NCI-H146 treated with DMSO at 0.1 percent for 48 hours (cell line): ENCODE measurements around the gene EXD1.
A peak's percentile ranks its signal among the peaks of the same experiment; 100 is the strongest.
"Not testable (repeated sequence)": the region's sequence is repeated elsewhere in the genome, so short reads cannot be mapped to it uniquely, and the experiment has no call there.

Source experiments
- DNase-seq: peaks from one replicate; lab custom pipeline; 2025; ENCODE audit not compliant: unreplicated experiment; lab: John Stamatoyannopoulos, UW

EXD1 gene

GRCh38 chr15:41230650-41231421 is at the start of gene EXD1, which contains the start of gene CHP1:
EXD1 (minus strand) TSS chr15:41230757; CDS start chr15:41226575, 4,182 bp downstream.
CHP1 (plus strand) TSS chr15:41231268; CDS start chr15:41231383, 115 bp downstream.
- peak; percentile 68 for DNase-seq

DNA sequence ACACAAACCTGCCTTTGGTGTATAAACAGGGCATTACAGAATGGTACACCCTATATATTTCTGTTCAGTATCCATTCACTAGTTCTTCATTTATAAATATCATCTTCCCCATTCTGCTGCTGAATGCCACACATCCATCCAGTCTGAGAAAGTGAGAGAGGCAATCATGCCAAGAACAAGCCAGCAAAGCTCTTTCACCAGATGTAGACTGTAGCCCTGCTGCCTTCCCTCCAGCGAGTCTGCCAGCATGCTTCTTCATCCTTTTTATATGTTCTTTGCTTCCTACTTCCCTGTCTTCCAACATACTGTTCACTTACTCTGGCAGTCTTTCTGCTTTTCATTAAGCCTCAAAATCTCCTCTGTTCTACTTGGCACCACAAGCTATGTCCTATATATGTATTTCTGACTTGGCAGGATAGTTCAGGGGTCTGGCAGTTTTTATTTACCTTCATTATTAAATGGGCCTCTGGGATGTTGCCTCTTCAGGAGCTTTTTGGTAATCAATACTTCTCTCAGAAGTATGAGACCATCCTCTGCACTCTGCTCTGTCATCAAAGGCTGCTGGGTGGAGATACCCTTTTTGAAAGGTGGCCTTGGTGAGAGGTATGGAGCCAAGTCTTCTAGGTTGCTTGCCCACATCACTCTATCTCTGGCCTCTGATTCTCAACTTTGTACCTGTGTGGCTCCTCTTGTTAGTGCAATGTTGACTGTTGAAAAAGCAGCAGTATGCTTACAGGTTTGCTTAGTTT is 49.2 kb upstream of the EXD1 start:
- DNase-seq: no peak

- DNase-seq: no peak
Measured at GRCh38 chr15:41278319-41278718, 47.8 kb upstream of the EXD1 start.

DNA sequence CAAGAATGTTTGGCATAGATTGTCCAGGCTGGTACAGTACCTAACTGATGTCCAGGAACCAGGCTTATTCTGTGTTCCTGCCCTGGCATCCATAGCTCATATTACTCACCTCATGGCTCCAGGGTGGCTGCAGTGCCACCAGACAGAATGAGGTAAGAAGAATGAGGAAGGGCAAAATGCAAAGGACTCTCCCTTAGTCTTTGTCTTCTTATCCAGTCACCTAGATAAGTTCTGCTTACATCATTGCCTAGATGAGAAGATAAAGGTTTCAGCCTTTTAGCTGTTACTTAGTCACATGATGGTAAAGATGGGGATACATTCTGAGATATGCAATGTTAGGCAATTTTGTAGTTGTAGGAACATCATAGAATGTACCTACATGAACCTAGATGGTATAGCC is 46.3 kb upstream of the EXD1 start:
- no peak for DNase-seq

DNA sequence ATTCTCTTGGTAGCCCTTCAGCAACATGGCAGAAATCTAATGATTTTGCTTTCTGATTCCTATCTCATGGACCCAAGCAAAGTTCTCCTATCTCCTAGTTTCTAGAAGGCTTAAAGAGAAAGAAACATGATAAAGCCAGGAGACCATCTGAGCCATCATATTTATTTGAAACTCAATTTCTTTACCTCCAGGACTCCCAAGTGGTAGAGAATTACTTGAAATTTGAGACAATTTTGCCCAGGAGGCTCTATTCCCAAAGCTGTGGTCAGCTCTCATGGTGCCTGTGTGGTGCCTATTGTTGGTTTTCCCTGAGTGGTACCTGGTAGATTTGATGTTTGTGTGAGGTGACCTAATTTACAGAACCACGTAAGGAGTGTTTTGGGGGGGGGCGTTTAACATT is 39.3 kb upstream of the EXD1 start:
- no peak for DNase-seq

- DNase-seq: no peak
Measured at GRCh38 chr15:41263891-41264351, 33.4 kb upstream of the EXD1 start.

GRCh38 chr15:41262571-41262970 is 32.0 kb upstream of the EXD1 start:
- DNase-seq: no peak

GRCh38 chr15:41260924-41261323 is 30.4 kb upstream of the EXD1 start:
- not testable (repeated sequence) for DNase-seq

GRCh38 chr15:41259546-41260189 is 29.1 kb upstream of the EXD1 start:
- DNase-seq: no peak

DNA sequence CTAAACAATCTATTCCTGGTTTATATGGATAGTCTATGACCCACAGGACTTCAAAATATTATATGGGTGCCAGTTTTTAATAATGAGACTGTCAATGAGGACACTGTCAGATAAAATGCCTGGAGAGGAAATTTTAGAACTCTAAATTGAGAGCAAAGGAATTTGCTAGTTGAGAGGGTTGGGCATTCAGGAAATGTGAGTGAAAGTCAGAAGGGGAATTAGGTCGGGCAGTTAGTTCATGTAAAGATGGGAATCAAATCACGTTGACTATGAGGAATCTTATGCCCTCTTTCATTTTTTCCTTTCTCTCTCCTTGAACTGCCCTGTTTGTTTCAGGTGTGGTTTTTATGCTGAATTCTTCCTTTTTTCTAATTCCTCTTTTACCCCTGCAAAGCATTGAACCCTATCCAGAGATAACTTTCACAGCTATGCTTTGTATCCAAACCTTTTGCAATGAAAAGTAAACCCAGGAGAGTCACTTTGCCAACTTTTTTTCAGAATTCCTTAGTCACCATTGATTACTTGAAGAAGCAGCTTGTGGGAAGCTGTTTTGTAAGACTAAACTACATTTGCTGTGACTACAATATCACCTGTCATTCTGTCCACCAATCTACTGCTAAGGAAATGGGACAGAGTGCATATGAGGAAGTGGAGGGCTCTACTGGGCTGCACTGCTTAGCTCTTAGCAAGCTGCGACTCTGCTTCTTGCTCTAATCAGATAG is 28.4 kb upstream of the EXD1 start:
- no peak for DNase-seq

GRCh38 chr15:41256577-41257038 is 26.1 kb upstream of the EXD1 start:
- DNase-seq: no peak

GRCh38 chr15:41256103-41256502 is 25.5 kb upstream of the EXD1 start:
- DNase-seq: no peak

DNA sequence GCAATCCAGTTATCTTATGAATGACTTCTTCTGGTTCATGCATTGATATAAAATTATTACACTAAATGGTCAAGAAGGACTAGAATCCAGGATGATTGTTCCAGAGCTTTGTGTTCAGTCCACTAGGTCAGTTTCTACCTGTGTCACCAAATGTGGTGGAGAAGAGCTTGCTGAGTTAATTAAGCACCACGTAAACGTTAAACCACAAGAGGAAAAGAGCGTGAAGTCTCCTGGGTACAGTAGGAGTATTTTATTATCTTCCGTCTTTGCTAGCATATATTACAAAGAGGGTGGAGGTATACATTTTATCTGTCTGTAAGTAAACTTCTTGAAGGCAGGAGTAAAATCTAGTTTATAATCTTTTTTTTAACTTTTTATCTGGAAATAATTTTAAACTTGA is 24.0 kb upstream of the EXD1 start:
- no peak for DNase-seq

DNA sequence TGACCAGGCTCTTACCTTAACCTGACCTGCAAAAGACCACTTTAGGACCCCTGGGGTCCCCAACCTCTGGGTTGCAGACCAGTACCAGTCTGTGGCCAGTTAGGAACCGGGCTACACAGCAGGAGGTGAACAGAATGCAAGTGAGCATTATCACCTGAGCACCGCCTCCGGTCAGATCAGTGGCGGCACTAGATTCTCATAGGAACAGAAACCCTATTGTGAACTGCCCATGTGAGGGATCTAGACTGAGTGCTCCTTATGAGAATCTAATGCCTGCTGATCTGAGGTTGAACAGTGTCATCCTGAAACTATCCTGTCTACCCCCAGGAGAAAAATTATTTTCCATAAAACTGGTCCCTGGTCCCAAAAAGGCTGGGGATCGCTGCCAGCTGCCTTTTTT is 20.9 kb upstream of the EXD1 start:
- no peak for DNase-seq

- DNase-seq: not testable (repeated sequence)
Measured at GRCh38 chr15:41250745-41251144, 20.2 kb upstream of the EXD1 start.

GRCh38 chr15:41241221-41241964 is 10.8 kb upstream of the EXD1 start:
- DNase-seq: peak; percentile 38

DNA sequence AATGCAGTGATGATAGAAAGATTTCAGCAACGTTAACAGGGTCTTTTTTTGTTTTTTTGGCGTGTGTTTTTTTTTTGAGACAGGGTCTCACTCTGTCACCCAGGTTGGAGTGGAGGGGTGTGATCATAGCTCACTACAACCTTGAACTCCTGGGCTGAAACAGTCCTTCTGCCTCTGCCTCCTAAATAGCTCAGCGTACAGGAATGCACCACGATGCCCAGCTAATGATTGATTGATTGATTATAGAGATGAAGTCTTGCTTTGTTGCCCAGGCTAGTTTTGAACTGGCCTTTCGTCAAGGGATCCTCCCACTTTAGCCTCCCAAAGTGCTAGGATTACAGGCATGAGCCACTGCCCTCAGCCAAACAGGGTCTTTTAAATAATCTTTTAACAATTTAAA is 7.5 kb upstream of the EXD1 start:
- DNase-seq: no peak

GRCh38 chr15:41235929-41236328 is 5.4 kb upstream of the EXD1 start:
- DNase-seq: no peak

DNA sequence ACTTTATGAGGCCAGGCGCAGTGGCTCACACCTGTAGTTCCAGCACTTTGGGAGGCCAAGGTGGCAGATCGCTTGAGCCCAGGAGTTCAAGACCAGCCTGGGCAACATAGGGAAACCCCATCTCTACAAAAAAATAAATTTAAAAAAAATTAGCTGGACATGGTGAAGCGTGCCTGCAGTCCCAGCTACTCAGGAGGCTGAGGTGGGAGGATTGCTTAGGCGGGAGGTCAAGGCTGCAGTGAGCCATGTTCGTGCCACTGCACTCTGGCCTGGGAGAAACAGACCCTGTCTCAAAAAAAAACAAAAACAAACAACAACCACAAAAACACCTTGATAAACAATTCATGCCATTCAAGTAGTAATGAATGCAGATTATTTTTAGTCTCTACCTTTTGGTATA is 4.7 kb upstream of the EXD1 start:
- DNase-seq: not testable (repeated sequence)

- DNase-seq: no peak
Measured at GRCh38 chr15:41233367-41233771, 2.8 kb upstream of the EXD1 start.
